Peyer's patch (tissue), 4 donors: ENCODE measurements around the gene IRX1. TPM values are rescaled to one million over a fixed set of nuclear protein-coding genes. Genes with fewer than 3 reads are reported as not detected.

ENCODE experiments used
- DNase-seq, 3 donors: peaks; one replicate each; pipeline ENCODE4 v3.0.0-alpha.2; 2017 to 2019
- H3K27ac ChIP-seq, 4 donors: fragments of 200-600 bp; sonication (generic); one replicate each; pipeline ENCODE4 v1.5.1; 2016 to 2019
- H3K27me3 ChIP-seq, 2 donors: fragments of 200-600 bp; sonication (generic); one replicate each; pipeline ENCODE4 v1.5.1; 2019
- H3K36me3 ChIP-seq, 3 donors: fragments of 200-600 bp; sonication (generic); one replicate each; pipeline ENCODE4 v1.5.1; 2016 to 2019
- H3K4me1 ChIP-seq, 4 donors: fragments of 200-600 bp; sonication (generic); one replicate each; pipeline ENCODE4 v1.5.1; 2016 to 2019
- H3K4me3 ChIP-seq, 4 donors: fragments of 200-600 bp; sonication (generic); 1 replicate in 3 of 4; 2 replicates in 1 of 4; pipeline ENCODE4 v1.5.1; 2016 to 2019; ENCODE audit warnings: mild to moderate bottlenecking in 1 of 4
- H3K9me3 ChIP-seq, 4 donors: fragments of 200-600 bp; sonication (generic); one replicate each; pipeline ENCODE4 v1.5.1; 2016 to 2019; ENCODE audit warnings: mild to moderate bottlenecking in 1 of 4
- POLR2A ChIP-seq, 2 donors: fragments of 450-650 bp; IDR thresholded peaks; one replicate each; pipeline ENCODE4 v1.5.1; 2017; ENCODE audit warnings: antibody characterized with exemption in 2 of 2, mild to moderate bottlenecking in 2 of 2, moderate library complexity in 2 of 2
- total RNA-seq, 4 donors: library from RNA; depleted of rRNA; stranded (reverse); fragments of >200 nt; gene quantifications; one replicate each; pipeline ENCODE4 v1.1.0, GENCODE V29; 2016
- TF ChIP-seq, protein P1 (sequence below), 6 experiments: fragments of 450-650 bp in 4 of 6; fragments of 200-600 bp in 2 of 6; sonication (generic) in 1 of 6; IDR thresholded peaks; one replicate each; pipeline ENCODE4 v1.5.1; 2017 to 2019; ENCODE audit warnings: antibody characterized with exemption in 6 of 6, mild to moderate bottlenecking in 3 of 6, moderate library complexity in 1 of 6

The IRX1 gene
- total RNA-seq, 4 donors from 2014 or later = not detected

- peaks cover 0 to 14% (median 0%) of the 10 kb centered on the region in 4 donors for H3K4me1 ChIP-seq
- no peaks in the 10 kb centered on the region for H3K36me3 ChIP-seq
- TF ChIP-seq, protein P1, sequence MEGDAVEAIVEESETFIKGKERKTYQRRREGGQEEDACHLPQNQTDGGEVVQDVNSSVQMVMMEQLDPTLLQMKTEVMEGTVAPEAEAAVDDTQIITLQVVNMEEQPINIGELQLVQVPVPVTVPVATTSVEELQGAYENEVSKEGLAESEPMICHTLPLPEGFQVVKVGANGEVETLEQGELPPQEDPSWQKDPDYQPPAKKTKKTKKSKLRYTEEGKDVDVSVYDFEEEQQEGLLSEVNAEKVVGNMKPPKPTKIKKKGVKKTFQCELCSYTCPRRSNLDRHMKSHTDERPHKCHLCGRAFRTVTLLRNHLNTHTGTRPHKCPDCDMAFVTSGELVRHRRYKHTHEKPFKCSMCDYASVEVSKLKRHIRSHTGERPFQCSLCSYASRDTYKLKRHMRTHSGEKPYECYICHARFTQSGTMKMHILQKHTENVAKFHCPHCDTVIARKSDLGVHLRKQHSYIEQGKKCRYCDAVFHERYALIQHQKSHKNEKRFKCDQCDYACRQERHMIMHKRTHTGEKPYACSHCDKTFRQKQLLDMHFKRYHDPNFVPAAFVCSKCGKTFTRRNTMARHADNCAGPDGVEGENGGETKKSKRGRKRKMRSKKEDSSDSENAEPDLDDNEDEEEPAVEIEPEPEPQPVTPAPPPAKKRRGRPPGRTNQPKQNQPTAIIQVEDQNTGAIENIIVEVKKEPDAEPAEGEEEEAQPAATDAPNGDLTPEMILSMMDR (IDR thresholded peaks at IDR 0.05) = peak in 3 of 6 experiments; percentile 7 to 17 (median 10)
- no peak for TF ChIP-seq POLR2A (IDR thresholded peaks at IDR 0.05)
- H3K4me3 ChIP-seq = peak overlapping the region in 1 of 4 donors; percentile 17
- H3K27me3 ChIP-seq = peaks cover 0 to 30% of the 10 kb centered on the region in 2 donors
- no peaks in the 10 kb centered on the region for H3K9me3 ChIP-seq
- no peak overlapping the region for H3K27ac ChIP-seq
- DNase-seq = no peak
Measured at GRCh38 chr5:3602785-3603502, 7.3 kb downstream of the IRX1 start.

GRCh38 chr5:3604501-3604900, 8.9 kb downstream of the IRX1 start:
- TF ChIP-seq POLR2A (IDR thresholded peaks at IDR 0.05) = no peak
- TF ChIP-seq, protein P1 (IDR thresholded peaks at IDR 0.05) = no peak
- peak in 1 of 3 donors; percentile 1 for DNase-seq
- Histone ChIP-seq H3K4me3 (no peak overlapping the region), H3K27me3 (peaks cover 0 to 28% of the 10 kb centered on the region in 2 donors), H3K4me1 (peaks cover 0 to 14% (median 0%) of the 10 kb centered on the region in 4 donors), H3K9me3 (no peaks in the 10 kb centered on the region), H3K27ac (no peak overlapping the region), H3K36me3 (no peaks in the 10 kb centered on the region)

DNA sequence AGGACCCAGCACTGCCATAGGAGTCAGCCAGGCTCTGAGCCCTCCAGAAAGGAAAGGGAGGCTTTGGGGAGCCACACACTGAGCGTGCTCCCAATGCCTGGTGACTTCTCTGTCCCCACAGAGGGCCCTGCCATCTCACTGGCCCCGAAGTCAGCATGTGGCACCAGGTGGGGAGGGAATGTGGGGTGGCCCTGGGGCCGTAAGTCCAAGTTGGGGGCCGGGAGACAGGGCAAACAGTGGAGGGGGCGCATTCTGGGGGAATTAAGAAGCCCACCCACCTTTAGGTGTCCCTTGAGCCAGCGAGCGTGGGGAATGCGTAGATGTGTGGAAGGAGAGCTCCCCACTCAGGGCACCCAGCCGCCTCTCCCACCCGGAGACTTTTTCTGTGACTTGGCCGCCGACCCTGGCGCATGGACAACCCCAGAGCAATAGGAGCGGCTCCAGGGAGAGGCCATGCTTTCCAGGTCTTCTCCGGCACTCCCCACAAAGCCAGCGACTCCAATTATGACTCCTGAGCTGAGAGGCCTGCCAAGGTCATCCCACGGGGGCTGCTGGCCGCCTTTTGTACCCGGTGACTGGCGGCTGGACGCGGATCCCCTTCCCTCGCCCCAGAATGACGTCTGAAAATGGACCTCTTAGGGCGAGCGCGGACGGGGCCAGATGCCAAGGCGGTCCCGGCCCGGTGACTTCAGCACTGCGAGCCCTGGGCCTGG, 9.8 kb downstream of the IRX1 start:
- TF ChIP-seq, protein P1 (IDR thresholded peaks at IDR 0.05) = no peak
- no peak for TF ChIP-seq POLR2A (IDR thresholded peaks at IDR 0.05)
- Histone ChIP-seq H3K36me3 (no peaks in the 10 kb centered on the region), H3K27me3 (peaks cover 0 to 20% of the 10 kb centered on the region in 2 donors), H3K4me3 (no peak overlapping the region), H3K27ac (no peak overlapping the region), H3K4me1 (peaks cover 0 to 14% (median 0%) of the 10 kb centered on the region in 4 donors), H3K9me3 (no peaks in the 10 kb centered on the region)
- DNase-seq = no peak

DNA sequence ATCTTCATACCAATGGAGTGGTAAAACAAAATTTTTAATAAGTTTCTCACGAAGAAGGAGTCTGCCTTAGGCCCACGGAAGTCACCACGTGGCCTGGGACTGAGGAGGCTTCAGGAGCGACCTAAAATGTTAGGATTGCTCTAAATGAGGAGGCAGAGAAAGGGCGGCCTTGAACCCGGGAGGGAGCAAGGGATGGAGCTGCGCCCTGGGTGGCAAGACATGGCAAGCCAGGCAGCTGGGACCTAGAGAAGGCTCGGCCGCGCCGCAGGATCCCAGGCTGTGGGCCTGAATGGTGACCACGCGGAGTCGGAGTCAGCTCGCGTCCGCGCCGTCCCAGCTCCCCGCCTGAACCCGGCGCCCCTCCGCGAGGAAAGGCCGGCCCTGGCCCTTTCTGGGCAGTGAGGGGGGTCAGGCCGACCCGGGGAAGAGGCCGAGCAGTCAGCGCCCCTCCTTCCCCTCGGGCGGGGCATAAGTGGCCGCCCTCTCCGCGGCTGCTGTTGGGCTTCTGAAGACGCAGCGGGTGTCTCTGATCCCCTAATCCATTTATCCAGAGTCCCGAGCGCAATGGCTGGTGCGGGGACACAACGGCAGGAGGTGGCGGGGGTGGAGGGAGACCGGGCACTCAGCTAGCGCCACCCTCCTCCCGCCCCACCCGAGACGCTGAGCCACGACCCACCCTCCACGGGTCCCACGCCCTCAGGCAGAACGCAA, 10.6 kb downstream of the IRX1 start:
- no peak for TF ChIP-seq POLR2A (IDR thresholded peaks at IDR 0.05)
- TF ChIP-seq, protein P1 (IDR thresholded peaks at IDR 0.05) = no peak
- peaks cover 0 to 9% (median 0%) of the 10 kb centered on the region in 4 donors for H3K4me1 ChIP-seq
- H3K36me3 ChIP-seq = no peaks in the 10 kb centered on the region
- DNase-seq = no peak
- H3K4me3 ChIP-seq = no peak overlapping the region
- H3K27ac ChIP-seq = no peak overlapping the region
- H3K9me3 ChIP-seq = no peaks in the 10 kb centered on the region
- H3K27me3 ChIP-seq = peaks cover 0 to 12% of the 10 kb centered on the region in 2 donors

- Histone ChIP-seq H3K27me3 (peaks cover 0 to 3% of the 10 kb centered on the region in 2 donors), H3K36me3 (no peaks in the 10 kb centered on the region), H3K4me3 (no peak overlapping the region), H3K27ac (no peak overlapping the region), H3K9me3 (no peaks in the 10 kb centered on the region), H3K4me1 (peaks cover 0 to 3% (median 0%) of the 10 kb centered on the region in 4 donors)
- TF ChIP-seq, protein P1 (IDR thresholded peaks at IDR 0.05) = no peak
- TF ChIP-seq POLR2A (IDR thresholded peaks at IDR 0.05) = no peak
- DNase-seq = no peak
Measured at GRCh38 chr5:3607541-3608181, 12.0 kb downstream of the IRX1 start.
